A549 (cell line): ENCODE measurements around the gene SLC26A1. TPM values are rescaled to one million over a fixed set of nuclear protein-coding genes. Genes with fewer than 3 reads are reported as not detected.

Source experiments
- ATAC-seq, 2 experiments: fragments of 200-7000 bp in 1 of 2; fragments of >200 bp in 1 of 2; cut with Nextera tagmentation in 1 of 2; cut with Tn5 transposase in 1 of 2; 3 replicates each; pipeline versions ENCODE4 v1.8.0 to v1.9.1; 2018 to 2020; ENCODE audit warnings: mild to moderate bottlenecking in 1 of 2, moderate library complexity in 1 of 2
- CTCF ChIA-PET: fragments of 300-600 bp; sonication (Branson Sonifier 250); formaldehyde crosslinking; extraction: SDS; loops from one replicate; lab custom pipeline; 2021; ENCODE audit warnings: antibody characterized with exemption, inconsistent platforms; lab: Yijun Ruan, JAX
- POLR2A ChIA-PET: fragments of 350-600 bp; formaldehyde crosslinking; extraction: SDS; loops from one replicate; lab custom pipeline; 2021; ENCODE audit warnings: antibody characterized with exemption, inconsistent platforms; lab: Yijun Ruan, JAX
- DNase-seq, 2 experiments: peaks; one replicate each; pipeline versions ENCODE4 v3.0.0 to v3.0.0-alpha.2; 2011 to 2016; ENCODE audit warnings: low read depth in 1 of 2, low spot score in 1 of 2
- FAIRE-seq: peaks from 2 replicates; lab custom pipeline; 2011; peaks lifted over from hg19 to GRCh38; lab: Jason Lieb, UNC
- H3K27ac ChIP-seq, 2 experiments: fragments of >200 bp; sonication (Bioruptor Twin); formaldehyde crosslinking; 3 replicates each; pipeline ENCODE4 v1.5.1; 2016 to 2017
- H3K4me1 ChIP-seq: fragments of >200 bp; sonication (Bioruptor Twin); formaldehyde crosslinking; 3 replicates; pipeline ENCODE4 v1.6.1; 2016
- H3K4me2 ChIP-seq: fragments of >200 bp; sonication (Bioruptor Twin); formaldehyde crosslinking; 3 replicates; pipeline ENCODE4 v1.6.1; 2016
- H3K4me3 ChIP-seq: fragments of >200 bp; sonication (Bioruptor Twin); formaldehyde crosslinking; 3 replicates; pipeline ENCODE4 v1.5.1; 2016
- H3K9me3 ChIP-seq: fragments of >200 bp; sonication (Bioruptor Twin); formaldehyde crosslinking; 3 replicates; pipeline ENCODE4 v1.6.1; 2016
- BHLHE40 ChIP-seq: IDR thresholded peaks from 2 replicates; pipeline ENCODE4 v1.6.1; 2012; ENCODE audit warnings: low read depth, low read length, inconsistent platforms
- CBX8 ChIP-seq: fragments of 200-600 bp; sonication (generic); IDR thresholded peaks from 2 replicates; pipeline ENCODE4 v1.6.1; 2016
- CHD2 ChIP-seq: fragments of 150-350 bp; IDR thresholded peaks from 2 replicates; pipeline ENCODE4 v1.6.1; 2014; ENCODE audit warnings: low read length; ENCODE audit not compliant: partially characterized antibody
- CHD4 ChIP-seq: fragments of 200-600 bp; sonication (generic); IDR thresholded peaks from 2 replicates; pipeline ENCODE4 v1.6.1; 2016; ENCODE audit warnings: antibody characterized with exemption, mild to moderate bottlenecking, borderline replicate concordance
- EHF ChIP-seq: fragments of 250-450 bp; sonication (Bioruptor Pico); IDR thresholded peaks from 2 replicates; pipeline ENCODE4 v1.5.0; 2020; ENCODE audit warnings: mild to moderate bottlenecking
- EHMT2 ChIP-seq: fragments of 200-600 bp; sonication (generic); IDR thresholded peaks from 2 replicates; pipeline ENCODE4 v1.6.1; 2016; ENCODE audit warnings: antibody characterized with exemption, low read depth, mild to moderate bottlenecking, moderate library complexity
- EP300 ChIP-seq, 2 experiments: fragments of >200 bp; sonication (Bioruptor Twin); formaldehyde crosslinking; IDR thresholded peaks; 2 replicates in 1 of 2; 3 replicates in 1 of 2; pipeline ENCODE4 v1.6.1; 2016 to 2017
- FOSB ChIP-seq: fragments of 250-450 bp; sonication (Bioruptor Pico); IDR thresholded peaks from 2 replicates; pipeline ENCODE4 v1.5.0; 2020; ENCODE audit warnings: mild to moderate bottlenecking, moderate library complexity
- FOXS1 ChIP-seq: fragments of 250-450 bp; sonication (Bioruptor Pico); IDR thresholded peaks from 2 replicates; pipeline ENCODE4 v1.5.0; 2020; ENCODE audit warnings: mild to moderate bottlenecking, moderate library complexity
- HDAC2 ChIP-seq: fragments of 200-600 bp; sonication (generic); IDR thresholded peaks from 2 replicates; pipeline ENCODE4 v1.6.1; 2016
- HEYL ChIP-seq: fragments of 250-450 bp; sonication (Bioruptor Pico); IDR thresholded peaks from 2 replicates; pipeline ENCODE4 v1.8.0; 2021; ENCODE audit warnings: mild to moderate bottlenecking, moderate library complexity
- HOXB5 ChIP-seq: fragments of 250-450 bp; sonication (Bioruptor Pico); IDR thresholded peaks from 2 replicates; pipeline ENCODE4 v1.5.0; 2020; ENCODE audit warnings: mild to moderate bottlenecking, moderate library complexity
- JUN ChIP-seq, 2 experiments: fragments of >200 bp; sonication (Bioruptor Twin); formaldehyde crosslinking; IDR thresholded peaks; 2 replicates in 1 of 2; 3 replicates in 1 of 2; pipeline ENCODE4 v1.6.1; 2016 to 2017
- KDM5A ChIP-seq: fragments of 200-600 bp; sonication (generic); IDR thresholded peaks from 2 replicates; pipeline ENCODE4 v1.6.1; 2016; ENCODE audit warnings: antibody characterized with exemption, mild to moderate bottlenecking
- MAZ ChIP-seq: fragments of 150-350 bp; IDR thresholded peaks from 2 replicates; pipeline ENCODE4 v1.6.1; 2014; ENCODE audit warnings: antibody characterized with exemption, low read depth, low read length, borderline replicate concordance
- NFE2L2 ChIP-seq: fragments of 150-350 bp; conservative IDR thresholded peaks from 2 replicates; pipeline ENCODE4 v1.6.1; 2014; ENCODE audit warnings: low read length
- NR3C1 ChIP-seq: fragments of >200 bp; sonication (Bioruptor Twin); formaldehyde crosslinking; IDR thresholded peaks from 3 replicates; pipeline ENCODE4 v1.6.1; 2017
- POLR2A ChIP-seq: IDR thresholded peaks from 2 replicates; pipeline ENCODE4 v1.6.1; 2012; ENCODE audit warnings: mild to moderate bottlenecking, low read length
- RAD21 ChIP-seq, 2 experiments: fragments of >200 bp in 1 of 2; sonication (Bioruptor Twin) in 1 of 2; formaldehyde crosslinking in 1 of 2; IDR thresholded peaks in 1 of 2; conservative IDR thresholded peaks in 1 of 2; 2 replicates in 1 of 2; 3 replicates in 1 of 2; pipeline ENCODE4 v1.6.1; 2012 to 2018; ENCODE audit warnings: inconsistent platforms in 1 of 2
- RARB ChIP-seq: fragments of 250-450 bp; sonication (Bioruptor Pico); IDR thresholded peaks from 2 replicates; pipeline ENCODE4 v1.8.0; 2021; ENCODE audit warnings: mild to moderate bottlenecking, moderate library complexity
- RCOR1 ChIP-seq: fragments of 150-350 bp; IDR thresholded peaks from 2 replicates; pipeline ENCODE4 v1.6.1; 2014; ENCODE audit warnings: antibody characterized with exemption, low read length, low read depth
- RFX5 ChIP-seq: fragments of 450-650 bp; IDR thresholded peaks from 2 replicates; pipeline ENCODE4 v1.7.1; 2014; ENCODE audit warnings: antibody characterized with exemption, mild to moderate bottlenecking, moderate library complexity
- RNF2 ChIP-seq: fragments of 200-600 bp; sonication (generic); IDR thresholded peaks from 2 replicates; pipeline ENCODE4 v1.6.1; 2016; ENCODE audit warnings: low read depth, mild to moderate bottlenecking, antibody characterized with exemption, moderate library complexity, borderline replicate concordance
- SMC3 ChIP-seq: fragments of >200 bp; sonication (Bioruptor Twin); formaldehyde crosslinking; IDR thresholded peaks from 3 replicates; pipeline ENCODE4 v1.6.1; 2018; ENCODE audit warnings: inconsistent platforms
- SREBF2 ChIP-seq: fragments of 450-650 bp; IDR thresholded peaks from 2 replicates; pipeline ENCODE4 v1.6.1; 2014; ENCODE audit warnings: mild to moderate bottlenecking, moderate library complexity
- TP53 ChIP-seq: fragments of 250-450 bp; sonication (Bioruptor Pico); IDR thresholded peaks from 2 replicates; pipeline ENCODE4 v1.5.0; 2021; ENCODE audit warnings: mild to moderate bottlenecking, moderate library complexity
- ZFP36 ChIP-seq: fragments of 450-650 bp; IDR thresholded peaks from 2 replicates; pipeline ENCODE4 v1.6.1; 2014; ENCODE audit warnings: borderline replicate concordance; ENCODE audit not compliant: partially characterized antibody
- WGBS: methylation state at CpG from one replicate; pipeline ENCODE4 v1.1.6; 2017; ENCODE audit errors: missing lambda C conversion rate; 5-methylcytosine and 5-hydroxymethylcytosine counted together
- polyA plus RNA-seq, 4 experiments: library from polyadenylated mRNA; depleted of rRNA in 3 of 4; stranded (reverse); fragments of >200 nt; fragmentation: RNase III in 1 of 4; extraction: RNeasy Plus Mini Kit Qiagen cat#74134 plus additional on column Dnase treatment in 1 of 4; gene quantifications; 2 replicates in 3 of 4; 3 replicates in 1 of 4; pipeline ENCODE4 v1.2.3, GENCODE V29; 2011 to 2017
- TF ChIP-seq, protein P1 (sequence below): fragments of >200 bp; sonication (Bioruptor Twin); formaldehyde crosslinking; IDR thresholded peaks from 3 replicates; pipeline ENCODE4 v1.5.1; 2016
- TF ChIP-seq, protein P2 (sequence below): fragments of >200 bp; sonication (Bioruptor Twin); formaldehyde crosslinking; IDR thresholded peaks from 3 replicates; pipeline ENCODE4 v1.6.1; 2016

SLC26A1 gene
- polyA plus RNA-seq, 2 of the 4 experiments (the other 2 are of a cell fraction): 0.23 to 0.61 TPM

DNA sequence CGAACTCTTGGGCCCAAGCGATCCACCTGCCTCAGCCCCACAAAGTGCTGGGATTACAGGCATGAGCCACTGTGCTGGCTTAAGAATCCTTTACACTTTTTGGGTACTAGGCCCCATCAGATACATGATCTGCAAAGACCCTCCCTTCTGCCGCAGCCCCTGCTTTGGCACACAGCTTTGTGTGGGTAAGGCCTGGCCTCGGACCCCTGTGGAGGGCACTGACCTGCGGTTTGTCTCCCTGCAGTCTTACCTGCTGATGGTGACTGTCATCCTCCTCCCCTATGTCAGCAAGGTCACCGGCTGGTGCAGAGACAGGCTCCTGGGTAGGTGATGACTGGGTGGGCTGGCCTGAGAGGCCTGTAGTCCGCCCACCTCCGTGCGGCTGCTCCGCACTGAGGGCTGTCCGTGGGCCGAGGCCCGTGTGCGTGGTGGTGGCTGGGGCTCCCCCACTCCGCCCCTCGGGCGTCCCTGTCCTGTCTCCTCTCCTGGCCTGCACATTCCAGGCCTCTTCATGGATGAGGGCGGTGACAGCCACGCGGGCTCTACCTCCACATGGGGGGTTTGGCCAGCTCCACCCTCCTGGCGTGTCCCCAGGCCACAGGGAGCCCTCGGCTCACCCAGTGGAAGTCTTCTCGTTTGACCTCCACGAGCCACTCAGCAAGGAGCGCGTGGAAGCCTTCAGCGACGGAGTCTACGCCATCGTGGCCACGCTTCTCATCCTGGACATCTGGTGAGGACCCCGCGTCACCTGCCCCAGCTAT, 37.9 kb downstream of the SLC26A1 start:
- H3K4me3 ChIP-seq: no peak overlapping the region
- CTCF ChIA-PET: no interaction called here
- no peaks in the 10 kb centered on the region for H3K4me1 ChIP-seq
- no peaks in the 10 kb centered on the region for H3K9me3 ChIP-seq
- H3K27ac ChIP-seq: no peak overlapping the region
- TF ChIP-seq TP53 (CRISPR knock-in tag): no peak
- no peak for TF ChIP-seq SREBF2
- no peak for TF ChIP-seq RCOR1
- TF ChIP-seq MAZ: no peak
- TF ChIP-seq FOSB: no peak
- TF ChIP-seq NFE2L2: no peak
- TF ChIP-seq KDM5A: no peak
- TF ChIP-seq EHF (CRISPR knock-in tag): no peak
- no peak for TF ChIP-seq HOXB5
- no peak for TF ChIP-seq EHMT2
- TF ChIP-seq RARB: no peak
- TF ChIP-seq, protein P1, sequence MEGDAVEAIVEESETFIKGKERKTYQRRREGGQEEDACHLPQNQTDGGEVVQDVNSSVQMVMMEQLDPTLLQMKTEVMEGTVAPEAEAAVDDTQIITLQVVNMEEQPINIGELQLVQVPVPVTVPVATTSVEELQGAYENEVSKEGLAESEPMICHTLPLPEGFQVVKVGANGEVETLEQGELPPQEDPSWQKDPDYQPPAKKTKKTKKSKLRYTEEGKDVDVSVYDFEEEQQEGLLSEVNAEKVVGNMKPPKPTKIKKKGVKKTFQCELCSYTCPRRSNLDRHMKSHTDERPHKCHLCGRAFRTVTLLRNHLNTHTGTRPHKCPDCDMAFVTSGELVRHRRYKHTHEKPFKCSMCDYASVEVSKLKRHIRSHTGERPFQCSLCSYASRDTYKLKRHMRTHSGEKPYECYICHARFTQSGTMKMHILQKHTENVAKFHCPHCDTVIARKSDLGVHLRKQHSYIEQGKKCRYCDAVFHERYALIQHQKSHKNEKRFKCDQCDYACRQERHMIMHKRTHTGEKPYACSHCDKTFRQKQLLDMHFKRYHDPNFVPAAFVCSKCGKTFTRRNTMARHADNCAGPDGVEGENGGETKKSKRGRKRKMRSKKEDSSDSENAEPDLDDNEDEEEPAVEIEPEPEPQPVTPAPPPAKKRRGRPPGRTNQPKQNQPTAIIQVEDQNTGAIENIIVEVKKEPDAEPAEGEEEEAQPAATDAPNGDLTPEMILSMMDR: no peak
- TF ChIP-seq SMC3: no peak
- no peak for TF ChIP-seq EP300 (IDR thresholded peaks at IDR 0.05)
- TF ChIP-seq NR3C1: no peak
- TF ChIP-seq POLR2A: no peak
- TF ChIP-seq JUN (IDR thresholded peaks at IDR 0.05): no peak
- TF ChIP-seq CHD2: no peak
- TF ChIP-seq CHD4: no peak
- TF ChIP-seq RNF2: no peak
- no peak overlapping the region for H3K4me2 ChIP-seq
- DNase-seq (no peak), ATAC-seq (no peak), FAIRE-seq (no peak)
- POLR2A ChIA-PET: no interaction called here
- 97% methylated on average over 22 of the region's 33 CpGs for WGBS

DNA sequence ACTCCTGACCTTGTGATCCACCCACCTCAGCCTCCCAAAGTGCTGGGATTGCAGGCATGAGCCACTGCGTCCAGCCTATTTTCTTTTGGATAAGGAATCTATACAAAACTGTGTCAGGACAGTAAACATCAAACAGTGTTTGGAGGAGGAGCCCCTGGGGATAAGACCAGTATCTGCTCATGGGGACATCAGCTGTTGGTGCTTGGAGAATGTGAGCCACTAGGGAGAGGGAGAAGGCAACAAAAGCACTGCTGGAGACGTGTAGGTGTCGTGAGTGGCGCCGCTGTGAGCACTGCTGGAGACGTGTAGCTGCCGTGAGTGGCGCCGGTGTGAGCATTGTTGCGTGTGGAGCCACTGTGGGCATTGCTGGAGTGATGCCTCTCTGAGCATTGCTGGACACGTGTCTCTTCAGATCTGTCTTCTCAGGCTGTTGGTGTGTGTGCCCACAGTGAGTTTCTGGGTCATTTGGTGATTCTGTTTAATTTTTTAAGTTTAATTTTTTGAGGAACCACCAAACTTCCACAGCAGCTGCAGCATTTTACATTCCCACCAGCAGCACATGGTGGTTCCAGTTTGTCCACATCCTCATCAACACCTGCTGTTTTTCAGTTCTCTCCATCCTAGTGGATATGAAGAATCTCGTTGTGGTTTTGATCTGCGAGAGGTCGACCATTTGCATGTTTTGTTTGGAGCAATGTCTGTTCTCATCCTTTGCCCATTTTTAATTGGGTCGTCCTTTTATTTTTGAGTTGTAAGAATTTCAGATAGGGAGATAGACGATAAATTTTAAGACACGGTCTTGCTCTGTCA, 38.8 kb downstream of the SLC26A1 start:
- 82% methylated on average over 17 of the region's 17 CpGs for WGBS
- no peak for TF ChIP-seq RNF2
- TF ChIP-seq FOXS1 (CRISPR knock-in tag): no peak
- no peak for TF ChIP-seq RFX5
- no peak for TF ChIP-seq BHLHE40
- TF ChIP-seq HEYL (CRISPR knock-in tag): no peak
- TF ChIP-seq RAD21 (conservative IDR thresholded peaks at IDR 0.05 in 1 of 2, IDR thresholded peaks at IDR 0.05 in 1 of 2): no peak
- no peak for TF ChIP-seq NR3C1
- TF ChIP-seq TP53 (CRISPR knock-in tag): no peak
- TF ChIP-seq HDAC2: no peak
- no peak for TF ChIP-seq EHMT2
- no peak for TF ChIP-seq ZFP36
- no peak for TF ChIP-seq RCOR1
- TF ChIP-seq, protein P2, sequence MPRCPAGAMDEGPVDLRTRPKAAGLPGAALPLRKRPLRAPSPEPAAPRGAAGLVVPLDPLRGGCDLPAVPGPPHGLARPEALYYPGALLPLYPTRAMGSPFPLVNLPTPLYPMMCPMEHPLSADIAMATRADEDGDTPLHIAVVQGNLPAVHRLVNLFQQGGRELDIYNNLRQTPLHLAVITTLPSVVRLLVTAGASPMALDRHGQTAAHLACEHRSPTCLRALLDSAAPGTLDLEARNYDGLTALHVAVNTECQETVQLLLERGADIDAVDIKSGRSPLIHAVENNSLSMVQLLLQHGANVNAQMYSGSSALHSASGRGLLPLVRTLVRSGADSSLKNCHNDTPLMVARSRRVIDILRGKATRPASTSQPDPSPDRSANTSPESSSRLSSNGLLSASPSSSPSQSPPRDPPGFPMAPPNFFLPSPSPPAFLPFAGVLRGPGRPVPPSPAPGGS: no peak
- no peak for TF ChIP-seq POLR2A
- TF ChIP-seq CBX8: no peak
- Histone ChIP-seq H3K4me2 (no peak overlapping the region), H3K27ac (no peak overlapping the region), H3K4me1 (no peaks in the 10 kb centered on the region), H3K4me3 (no peak overlapping the region), H3K9me3 (no peaks in the 10 kb centered on the region)
- ChIA-PET CTCF (no interaction called here), POLR2A (no interaction called here)
- FAIRE-seq (no peak), DNase-seq (no peak), ATAC-seq (no peak)
